HG03103 (cell line): ENCODE data around the gene C1orf52.

Experiments
- ATAC-seq: cut with Tn5 transposase; IDR thresholded peaks from one replicate; pipeline ENCODE4 v1.9.1; 2021; ENCODE audit warnings: low read depth; ENCODE audit not compliant: unreplicated experiment

Gene C1orf52

DNA sequence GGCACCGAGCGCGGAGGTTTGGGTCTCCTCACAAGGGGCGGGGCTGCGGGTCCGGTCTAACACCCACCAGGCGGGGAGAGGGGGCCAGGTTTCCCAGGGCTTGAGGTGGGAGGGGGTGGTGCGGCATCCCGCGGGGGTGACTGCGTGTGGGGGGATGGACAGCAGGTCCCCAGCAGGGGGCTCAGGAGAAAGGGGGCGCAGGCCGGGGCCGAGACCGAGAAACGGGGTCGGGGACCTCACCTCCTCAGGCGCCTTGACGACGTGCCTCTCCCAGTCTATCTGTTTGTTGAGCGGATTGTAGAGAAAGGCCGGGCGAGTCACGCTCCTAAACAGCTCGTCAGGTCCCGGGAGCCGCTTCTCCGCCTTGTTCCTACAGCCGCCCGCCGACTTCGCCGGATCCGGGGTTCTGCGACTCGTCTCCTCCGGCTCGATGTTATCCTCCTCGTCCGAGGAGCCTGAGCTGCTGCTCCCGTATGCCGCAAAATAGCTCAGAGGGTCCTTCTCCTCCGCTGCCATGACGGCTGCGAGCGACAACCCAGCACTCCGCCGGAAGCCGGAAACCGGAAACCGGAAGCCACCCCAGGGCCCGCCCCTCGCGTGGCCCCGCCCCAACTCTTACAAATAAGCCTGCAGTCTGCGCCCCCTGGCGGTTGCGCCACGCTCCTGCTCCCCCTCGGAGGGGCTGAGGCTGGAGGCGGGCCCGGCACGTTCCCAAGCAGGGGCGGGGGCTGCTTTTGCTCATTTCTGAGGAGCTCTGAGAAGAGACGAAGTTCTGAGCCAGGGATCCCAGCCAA is at the start of gene C1orf52:
Gene C1orf52, minus strand, starts transcription at position 545 of the 794 bp plus-strand sequence. Its CDS starts 29 bp downstream, at position 516.
- ATAC-seq = peak; percentile 96

DNA sequence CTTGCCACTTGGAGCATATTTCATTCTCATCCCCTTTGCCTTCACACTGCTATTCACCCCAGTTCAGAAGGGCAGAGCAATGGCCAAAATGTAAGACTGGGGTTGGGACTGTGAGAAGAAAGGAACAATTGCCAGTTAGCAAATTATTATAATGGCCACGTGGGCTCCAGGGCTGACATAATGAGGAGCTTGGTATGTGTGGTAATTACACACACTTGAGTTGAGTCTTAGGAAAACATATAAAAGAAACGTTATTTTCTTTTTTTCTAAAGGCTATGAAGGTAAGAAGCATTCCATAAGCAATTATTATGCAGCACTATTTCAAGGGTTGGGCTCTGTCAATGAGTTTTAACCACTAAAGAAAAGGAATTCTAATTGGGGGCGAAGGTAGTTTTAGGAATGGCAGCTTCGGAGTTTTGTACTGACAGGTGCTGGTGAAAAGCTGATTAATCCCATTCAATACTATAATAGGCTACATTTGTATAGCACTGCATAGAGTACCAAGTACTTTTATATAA is 49.4 kb upstream of the C1orf52 start:
- ATAC-seq = no peak

DNA sequence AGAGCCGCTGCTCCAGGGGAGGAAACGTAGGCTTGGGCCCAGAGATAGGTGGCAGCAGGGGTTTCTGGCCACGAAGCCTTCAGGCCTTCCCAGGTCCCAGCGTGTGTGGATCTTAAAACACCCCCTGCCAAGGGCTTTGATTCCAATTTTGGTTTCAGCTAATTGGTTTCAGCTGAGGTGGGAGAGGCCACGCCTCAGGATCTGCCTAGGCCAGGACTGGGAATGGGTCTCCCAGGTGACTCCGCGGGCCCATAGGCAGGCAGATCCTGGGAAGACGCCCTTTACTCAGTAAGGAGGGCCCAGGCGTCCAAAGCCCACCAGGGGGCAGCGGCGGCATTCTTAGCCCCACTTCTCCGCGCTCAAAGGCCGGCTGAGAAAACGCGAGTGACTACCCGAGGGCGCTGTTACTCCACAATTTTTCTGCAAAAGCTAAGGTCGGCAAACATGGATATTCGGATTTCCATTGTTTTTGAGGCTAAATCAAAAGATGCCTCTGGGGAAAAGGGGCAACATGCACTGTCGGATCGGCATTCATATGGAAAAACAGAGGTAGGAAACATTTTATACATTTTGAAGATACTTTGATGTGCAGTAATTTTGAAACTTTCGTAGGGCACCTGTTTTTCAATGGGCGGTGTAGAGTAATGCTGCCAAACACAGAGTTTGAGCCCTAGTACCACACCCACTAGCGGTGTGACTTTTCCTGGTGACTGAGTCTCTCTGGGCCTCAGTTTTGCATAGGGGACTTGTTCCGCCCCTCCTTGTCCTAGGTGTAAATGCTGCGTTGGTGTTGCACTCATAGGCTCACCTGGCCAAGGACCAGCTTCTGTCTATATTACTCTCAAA is 48.7 kb upstream of the C1orf52 start:
- ATAC-seq = peak; percentile 90

DNA sequence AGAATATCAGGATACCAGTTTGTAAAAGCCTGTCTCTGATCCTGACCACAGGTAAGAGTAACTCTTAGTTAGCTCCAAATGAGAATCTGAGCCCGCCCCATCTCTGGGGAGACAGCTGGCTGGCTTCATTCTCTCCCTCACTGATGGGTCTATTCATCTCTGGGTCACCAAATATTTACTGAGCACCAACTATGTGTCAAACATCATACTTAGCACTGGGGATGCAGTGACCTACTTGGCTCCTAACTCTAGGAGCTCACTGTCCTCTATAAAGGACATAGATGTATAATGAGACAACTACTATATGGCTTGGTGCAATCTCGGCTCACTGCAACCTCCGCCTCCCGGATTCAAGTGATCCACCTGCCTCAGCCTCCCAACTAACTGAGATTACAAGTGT is 46.8 kb upstream of the C1orf52 start:
- ATAC-seq = no peak

DNA sequence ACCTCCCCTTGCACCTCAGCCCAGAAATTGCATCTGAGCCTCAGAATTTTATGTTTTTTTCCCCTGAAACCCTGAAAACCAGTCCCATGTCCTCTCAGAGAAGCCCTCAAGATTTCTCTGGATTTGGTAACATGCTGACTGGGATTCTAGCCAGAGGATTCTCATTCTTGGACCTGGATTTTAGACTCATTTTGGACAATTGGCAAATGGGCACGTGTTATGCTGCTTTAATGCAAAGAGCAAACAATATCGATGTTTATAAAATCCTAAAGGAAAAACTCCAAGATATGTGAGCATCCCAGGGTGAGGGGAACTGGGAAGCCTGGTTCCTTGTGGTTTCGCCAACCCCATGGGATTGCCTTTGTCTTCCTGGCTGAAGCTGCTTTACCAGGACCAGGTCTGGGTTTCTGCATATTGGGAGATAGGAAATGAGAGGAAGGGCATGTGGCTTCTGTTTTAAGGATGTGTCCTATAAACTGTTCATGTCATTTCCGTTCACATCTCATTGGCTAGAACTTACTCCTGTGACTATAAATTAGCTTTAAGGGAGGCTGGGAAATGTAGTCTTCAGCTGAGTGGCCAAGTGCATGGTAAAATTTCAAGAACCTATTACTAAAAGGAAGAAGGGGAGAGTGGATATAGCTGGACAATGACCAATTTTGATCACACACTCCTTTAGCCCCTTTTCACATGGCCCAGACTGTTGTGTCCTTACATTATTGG is 44.1 kb upstream of the C1orf52 start:
- no peak for ATAC-seq

DNA sequence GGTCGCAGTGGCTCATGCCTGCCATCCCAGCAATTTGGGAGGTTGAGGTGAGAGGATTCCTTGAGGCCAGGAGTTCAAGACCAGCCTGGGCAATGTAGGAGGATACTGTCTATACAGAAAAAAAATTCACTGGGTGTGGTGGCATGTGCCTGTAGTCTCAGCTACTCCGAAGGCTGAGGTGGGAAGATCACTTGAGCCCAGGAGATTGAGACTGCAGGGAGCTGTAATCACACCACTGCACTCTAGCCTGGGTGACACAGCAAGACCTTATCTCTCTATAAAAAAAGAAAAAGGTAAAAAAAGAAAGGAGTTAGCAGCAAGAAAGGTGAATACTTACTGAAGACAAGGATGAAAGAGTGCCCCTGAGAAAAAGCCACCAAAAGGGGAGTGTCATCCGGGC is 40.7 kb upstream of the C1orf52 start:
- no peak for ATAC-seq

DNA sequence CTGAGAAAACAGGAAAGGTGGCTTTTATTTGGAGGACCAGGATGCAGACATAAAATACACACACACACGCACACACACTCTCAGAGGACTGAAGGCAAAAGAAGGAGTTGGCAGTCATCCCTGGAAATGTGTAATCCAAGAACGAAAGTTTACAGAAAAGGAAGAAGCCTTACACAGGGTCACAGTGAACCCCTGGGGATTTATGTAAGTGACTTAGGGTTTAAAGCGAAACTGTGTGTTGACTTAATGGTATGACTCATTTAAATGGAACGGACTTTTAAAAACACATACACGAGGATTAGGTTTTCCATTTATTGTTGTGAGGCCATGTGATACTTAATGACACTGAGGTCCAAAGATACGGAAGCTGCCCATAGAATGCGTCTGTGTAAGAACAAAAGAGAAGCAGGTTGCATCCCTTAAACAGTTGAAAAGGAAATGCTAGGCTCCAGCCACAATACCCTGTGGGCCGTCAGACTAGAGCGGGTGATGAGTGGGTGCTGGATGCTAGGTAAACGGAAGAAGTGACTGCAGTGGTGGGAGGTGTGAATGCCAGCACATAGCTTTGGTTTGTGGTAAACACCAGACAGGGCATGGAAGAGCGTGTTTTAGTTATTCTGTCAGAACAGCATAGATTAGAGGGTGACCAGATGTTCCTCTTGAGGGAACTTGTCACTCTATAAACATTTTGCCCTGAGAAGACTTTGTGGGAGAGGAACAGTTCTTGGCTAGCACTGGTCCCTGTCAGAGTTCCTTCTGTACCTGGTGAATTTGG is 38.6 kb upstream of the C1orf52 start:
- peak; percentile 85 for ATAC-seq

DNA sequence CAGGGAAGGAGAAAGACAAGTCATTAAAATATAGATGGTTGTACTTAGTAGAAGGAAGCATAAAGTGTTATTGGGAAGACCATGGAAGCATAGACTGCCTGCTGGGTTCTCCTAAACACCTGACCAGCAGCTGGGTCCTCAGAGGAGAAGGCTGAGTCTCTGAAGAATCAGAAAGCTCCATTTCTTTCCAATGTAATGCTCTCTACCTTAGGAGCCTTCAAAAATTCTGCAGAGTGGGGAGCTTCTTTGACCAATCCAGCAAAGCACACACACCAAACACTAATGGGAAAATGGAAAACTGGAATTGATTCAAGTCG is 38.0 kb upstream of the C1orf52 start:
- no peak for ATAC-seq

DNA sequence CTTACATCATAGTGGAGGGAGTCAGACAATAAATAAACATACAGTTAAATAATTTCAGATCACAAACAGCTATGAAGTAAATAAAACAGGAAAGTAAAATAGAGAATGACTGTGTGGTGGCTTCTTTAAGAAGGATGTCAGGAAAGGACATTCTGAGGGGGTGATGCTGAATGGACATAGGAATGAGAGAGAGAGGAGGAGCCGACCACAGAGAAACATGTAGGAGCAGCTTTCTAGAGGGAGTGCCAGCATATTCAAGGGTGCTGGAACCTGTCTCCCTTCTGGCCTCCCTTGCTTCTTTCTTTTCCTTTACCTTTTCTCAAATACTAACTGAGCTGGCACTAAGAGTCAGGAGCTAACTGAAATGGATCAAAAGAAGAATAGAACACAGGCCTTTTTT is 37.5 kb upstream of the C1orf52 start:
- no peak for ATAC-seq

DNA sequence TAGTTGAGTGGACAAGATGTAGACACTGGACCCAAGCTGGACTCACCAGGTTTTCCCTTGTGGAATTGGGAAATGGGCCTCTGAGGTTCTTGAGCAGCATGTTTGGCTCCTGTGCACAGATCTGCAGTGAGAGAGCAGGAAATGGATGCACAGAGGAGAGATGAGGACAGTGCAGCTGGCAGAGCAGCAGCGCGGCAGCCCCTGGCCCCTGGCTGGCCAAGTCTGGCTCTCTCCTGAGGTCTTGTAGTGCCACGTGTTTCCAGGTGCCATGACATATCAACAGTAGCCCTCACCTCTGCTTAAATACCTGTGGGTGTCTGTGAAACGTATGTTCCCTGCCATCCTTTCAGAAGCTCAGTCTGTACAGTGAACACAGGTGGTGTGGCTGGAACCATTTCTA is 36.2 kb upstream of the C1orf52 start:
- no peak for ATAC-seq

DNA sequence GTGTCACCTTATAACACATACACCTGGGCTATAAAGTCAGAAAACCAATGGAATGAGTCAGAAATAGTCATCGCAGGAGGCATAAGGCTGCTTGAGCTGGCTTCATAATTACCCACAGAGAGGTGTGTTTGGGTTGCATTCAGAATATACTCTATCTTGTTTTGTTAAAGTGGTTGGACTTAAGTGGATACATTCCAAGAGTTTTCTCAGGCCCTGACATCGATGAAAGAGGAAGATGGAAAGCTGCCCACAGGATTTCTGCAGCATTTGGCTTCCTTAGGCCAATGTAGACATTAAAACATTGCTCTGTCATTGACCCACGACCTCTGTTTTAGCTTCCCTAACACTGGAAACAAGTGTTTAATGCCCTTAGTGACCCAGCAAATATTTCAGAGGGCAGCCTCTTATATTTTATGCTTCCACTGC is 35.6 kb upstream of the C1orf52 start:
- ATAC-seq = no peak

DNA sequence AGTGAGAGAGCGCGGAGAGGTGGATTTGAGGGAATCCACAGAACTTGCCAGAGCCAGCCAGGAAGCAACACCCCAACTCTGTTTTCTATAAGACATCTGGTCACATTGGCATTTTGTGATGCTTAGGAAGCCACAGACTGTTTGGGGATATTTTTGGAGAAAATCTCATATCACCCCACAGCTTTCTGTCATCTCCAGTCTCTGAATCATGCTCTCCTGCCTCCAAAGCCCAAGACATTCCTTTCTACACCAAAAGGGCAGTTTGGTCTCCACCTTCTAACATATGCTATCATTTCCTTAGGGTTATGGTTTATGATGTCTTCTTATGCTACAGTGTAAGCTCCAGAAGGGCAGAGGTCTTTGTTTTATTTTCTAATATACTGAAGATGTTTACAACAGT is 31.4 kb upstream of the C1orf52 start:
- ATAC-seq = no peak

DNA sequence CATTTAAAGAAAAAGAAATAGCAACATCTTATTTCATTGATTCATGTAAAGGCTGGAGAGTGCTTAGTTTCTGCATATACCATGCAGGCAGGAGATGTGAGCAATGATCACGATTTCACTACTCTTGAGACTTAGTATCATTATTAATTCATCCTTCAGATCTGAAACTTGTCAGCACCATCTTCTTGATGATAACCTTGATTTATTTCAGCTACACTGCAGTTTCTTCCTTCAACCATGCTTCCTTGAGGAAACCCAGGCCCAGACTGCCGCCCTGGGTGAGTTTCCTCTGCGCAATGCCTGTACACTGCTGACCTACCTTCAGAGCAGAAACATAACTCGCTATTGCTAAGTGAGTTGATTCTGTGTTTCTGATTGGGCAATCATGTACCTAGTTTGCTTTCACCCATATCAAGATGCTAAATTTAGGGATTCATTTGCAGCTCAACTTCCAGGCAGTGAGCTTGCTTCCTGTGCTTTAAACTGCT is 30.4 kb upstream of the C1orf52 start:
- no peak for ATAC-seq

DNA sequence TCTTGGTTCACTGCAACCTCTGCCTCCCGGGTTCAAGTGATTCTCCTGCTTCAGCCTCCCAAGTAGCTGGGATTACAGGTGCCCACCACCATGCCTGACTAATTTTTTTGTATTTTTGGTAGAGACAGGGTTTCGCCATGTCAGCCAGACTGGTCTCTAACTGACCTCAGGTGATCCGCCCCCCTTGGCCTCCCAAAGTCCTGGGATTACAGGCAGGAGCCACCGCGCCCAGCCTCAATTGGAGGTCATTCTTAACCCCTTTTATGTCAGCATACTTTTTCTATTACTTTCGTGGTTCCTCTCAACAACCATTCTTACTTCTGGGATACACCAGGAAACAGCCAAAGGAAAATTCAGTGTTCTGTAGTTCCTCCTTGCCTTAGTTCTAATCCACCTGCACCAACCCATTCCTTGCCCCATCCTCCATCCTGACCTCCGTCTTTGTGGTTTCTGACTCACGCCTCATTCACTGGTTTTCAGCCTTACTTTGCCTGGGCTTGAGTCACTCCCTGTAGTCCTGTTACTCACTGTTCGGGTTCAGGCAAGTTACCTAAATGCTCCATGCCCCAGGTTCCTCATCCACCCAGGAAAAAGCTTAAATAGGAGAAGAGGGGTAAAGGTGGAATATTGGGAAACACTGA is 29.9 kb upstream of the C1orf52 start:
- no peak for ATAC-seq

DNA sequence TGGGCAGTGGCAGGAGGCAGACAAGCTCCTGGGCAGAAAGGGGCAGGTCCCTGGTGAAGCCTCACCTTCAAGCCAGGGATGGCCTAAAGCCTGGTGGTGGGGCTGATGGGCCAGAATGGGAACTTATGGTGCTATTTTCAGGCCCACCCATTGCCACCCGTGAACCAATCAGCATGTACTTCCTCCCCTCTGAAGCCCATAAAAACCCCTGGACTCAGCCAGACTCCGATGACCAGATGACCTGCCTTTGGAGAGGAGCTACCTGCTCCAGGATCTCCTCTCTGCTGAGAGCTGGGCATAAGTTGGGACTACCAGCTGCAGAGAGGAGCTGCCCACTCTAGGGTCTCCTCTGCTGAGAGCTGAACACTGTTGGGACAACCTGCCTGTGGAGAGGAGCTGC is 24.7 kb upstream of the C1orf52 start:
- no peak for ATAC-seq

DNA sequence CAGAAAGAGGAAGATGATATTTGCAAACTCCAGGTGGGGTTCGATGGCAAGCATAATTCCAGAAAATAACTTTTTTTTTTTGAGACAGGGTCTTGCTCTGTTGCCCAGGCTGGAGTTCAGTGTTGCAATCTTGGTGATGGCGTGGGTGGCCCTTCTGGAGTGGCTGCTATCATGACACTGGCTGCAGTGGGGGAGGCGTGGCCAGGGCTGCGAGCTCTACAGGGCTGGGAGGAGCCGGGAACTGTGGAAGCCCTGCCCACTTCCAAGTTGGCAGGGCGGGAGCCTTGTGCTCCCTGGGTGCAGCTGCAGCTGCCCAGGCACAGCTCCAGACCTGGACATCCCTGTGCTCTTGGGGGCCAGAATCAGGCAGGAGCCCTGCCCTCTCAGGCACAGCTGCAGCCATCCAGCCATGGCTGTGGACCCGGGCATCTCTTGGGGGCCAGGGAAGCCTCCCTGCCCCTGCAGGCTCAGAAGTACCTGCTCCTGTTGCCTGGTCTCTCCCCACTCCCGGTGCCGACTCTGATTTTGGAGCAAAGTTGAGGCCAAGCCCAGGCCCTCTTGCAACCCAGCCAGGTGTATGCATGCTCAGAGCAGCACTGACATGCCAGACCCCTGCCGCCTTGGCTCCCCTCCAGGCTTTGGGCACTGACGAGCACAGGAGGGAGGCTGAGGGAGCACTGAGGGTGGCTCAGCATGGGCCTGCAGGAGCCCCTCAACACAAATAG is 24.2 kb upstream of the C1orf52 start:
- no peak for ATAC-seq

DNA sequence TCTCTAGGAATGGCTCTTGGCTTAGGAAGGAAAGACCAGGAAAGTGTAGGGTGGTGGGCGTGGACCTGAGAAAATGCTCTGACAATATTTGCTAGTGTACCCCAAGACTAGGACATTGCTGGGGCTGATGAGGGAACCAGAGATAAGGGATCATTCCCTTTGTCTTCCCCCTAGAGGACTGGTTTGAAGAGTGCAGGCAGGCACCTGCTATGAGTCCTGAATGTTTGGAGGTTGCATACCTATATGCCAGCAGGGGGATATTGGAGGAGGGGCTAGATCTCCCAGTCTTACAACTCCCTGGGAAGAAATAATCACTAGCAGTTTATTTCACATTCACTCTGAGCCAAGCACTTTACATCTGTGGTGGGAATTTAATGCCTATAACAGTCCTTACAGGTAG is 23.0 kb upstream of the C1orf52 start:
- no peak for ATAC-seq

DNA sequence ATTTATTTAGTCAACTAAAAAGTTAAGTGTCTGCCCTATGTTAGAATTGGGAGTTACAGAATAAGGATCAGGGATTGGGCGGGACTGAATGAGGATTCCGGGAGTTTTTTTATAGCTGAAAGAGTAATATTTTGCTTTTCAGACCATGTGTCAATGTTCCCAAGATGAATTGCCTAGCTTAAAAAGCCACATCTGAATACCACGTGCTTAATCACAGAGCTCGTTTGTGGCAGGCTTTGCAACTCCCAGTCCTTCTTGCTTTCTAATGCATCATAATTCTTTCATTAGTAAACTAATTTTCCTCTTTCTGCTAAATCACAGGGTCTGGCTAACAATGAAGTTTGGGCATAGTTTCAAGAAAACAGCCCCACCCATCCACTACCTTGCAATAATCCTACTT is 21.2 kb upstream of the C1orf52 start:
- ATAC-seq = no peak

DNA sequence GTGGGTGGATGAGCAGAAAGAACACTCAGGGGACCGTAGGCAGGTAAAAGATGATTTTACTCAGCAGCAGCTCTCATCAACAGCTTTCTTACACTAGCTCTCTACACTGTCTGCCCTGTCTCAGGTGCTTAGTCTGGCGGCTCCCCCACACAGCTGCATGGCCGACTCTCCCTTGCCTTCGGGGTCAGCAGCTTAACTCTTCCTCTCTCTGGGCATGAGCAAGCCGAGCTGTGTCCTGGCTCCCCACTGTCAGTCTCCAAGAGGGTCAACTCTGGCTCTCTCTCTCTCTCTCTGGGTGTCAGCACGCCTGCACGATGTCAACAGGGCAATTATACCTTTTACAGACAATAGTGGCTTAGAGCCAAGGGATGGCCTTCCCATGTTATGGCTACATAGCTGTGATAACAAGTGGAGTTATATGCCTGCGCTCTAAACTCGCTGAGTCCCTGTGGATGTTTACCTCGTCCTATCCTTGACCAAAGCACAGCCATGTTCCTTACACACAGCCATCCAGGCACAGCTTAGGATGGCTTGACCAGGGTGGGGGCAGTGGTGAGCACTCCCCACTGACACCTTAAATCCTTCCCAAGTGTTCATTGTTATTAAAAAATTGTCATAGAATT is 20.1 kb upstream of the C1orf52 start:
- no peak for ATAC-seq
